GM18507 (cell line): ENCODE measurements around the gene NIN.

ENCODE experiments used
- DNase-seq: peaks from one replicate; pipeline ENCODE4 v3.0.0; 2011; ENCODE audit warnings: low read depth; ENCODE audit not compliant: insufficient read length; ENCODE audit errors: extremely low spot score
- FAIRE-seq: peaks from 2 replicates; lab custom pipeline; 2011; peaks lifted over from hg19 to GRCh38; lab: Jason Lieb, UNC

Gene NIN

GRCh38 chr14:50839691-50840090 is 8.7 kb upstream of the NIN start:
- FAIRE-seq = no peak
- no peak for DNase-seq

GRCh38 chr14:50839048-50839447 is 8.1 kb upstream of the NIN start:
- DNase-seq (no peak), FAIRE-seq (no peak)

DNA sequence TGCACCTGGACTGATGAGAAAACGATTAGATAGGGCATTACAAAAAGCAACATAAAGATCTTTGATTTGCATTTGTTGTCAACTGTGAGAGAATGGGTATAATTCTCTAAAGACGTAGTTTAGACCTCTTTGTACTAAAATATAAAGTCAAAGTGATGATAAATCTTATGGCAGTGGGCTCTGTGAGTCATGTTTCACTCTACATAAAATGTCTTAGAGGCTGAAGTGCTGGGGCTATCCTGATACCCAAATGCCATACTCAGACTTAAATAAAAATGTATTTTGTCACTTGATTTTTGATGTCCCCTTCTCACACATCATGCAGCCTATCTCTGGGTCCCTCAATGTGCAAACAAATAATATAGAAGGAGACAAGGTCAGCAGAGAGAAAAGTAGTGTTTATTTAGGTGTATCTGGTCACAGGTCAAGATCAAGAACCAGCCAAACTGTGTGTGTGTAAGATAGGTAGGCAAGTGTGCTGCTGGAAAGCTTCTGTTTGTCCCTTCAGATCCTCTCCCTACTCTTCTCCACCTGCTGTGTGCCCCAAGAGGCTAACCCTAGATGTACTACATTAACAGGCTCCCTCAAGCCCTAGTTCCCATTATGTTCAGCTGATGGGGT is 7.0 kb upstream of the NIN start:
- FAIRE-seq (no peak), DNase-seq (no peak)

- DNase-seq (no peak), FAIRE-seq (no peak)
Observed at GRCh38 chr14:50837271-50837670, 6.3 kb upstream of the NIN start.

DNA sequence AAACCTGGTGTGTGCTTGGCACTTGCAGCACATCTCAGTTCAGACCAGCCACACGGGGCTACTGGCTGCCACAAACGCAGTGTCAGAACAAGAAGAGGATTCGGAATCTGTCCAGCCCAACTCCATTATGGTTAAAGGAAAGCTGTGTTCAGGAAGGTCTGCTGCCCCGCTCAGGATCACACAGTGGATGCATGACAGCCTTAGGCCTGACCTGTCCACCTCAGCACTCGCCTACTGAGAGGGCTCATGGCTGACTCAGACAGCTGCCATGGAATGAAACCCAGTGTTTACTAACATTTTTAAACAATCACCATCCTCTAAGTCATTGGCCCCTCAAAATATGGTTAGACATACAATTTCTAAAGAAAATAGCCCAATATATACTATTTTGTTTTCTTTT is 5.6 kb upstream of the NIN start:
- DNase-seq = no peak
- no peak for FAIRE-seq

GRCh38 chr14:50835280-50835679 is 4.3 kb upstream of the NIN start:
- FAIRE-seq (peak; percentile 96), DNase-seq (no peak)

DNA sequence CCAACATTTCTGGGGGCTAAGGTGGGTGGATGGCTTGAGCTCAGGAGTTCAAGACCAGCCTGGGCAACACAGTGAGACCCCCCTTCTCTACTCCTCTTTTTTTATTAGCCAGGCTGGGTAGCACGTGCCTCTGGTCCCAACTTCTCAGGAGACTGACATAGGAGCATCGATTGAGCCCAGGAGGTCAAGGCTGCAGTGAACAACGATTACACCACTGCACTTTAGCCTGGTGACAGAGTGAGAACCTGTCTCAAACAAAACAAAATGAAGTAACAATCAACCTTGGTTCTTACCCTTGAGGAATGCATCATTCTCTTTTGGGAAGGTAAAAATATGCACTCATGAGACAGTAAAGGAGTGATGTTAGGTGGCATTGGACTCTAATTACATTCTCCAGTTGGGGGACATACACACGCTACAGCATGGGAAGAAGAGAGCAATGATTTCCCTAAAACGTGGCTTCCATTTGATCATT is 3.9 kb upstream of the NIN start:
- DNase-seq (no peak), FAIRE-seq (no peak)

- DNase-seq (no peak), FAIRE-seq (no peak)
Observed at GRCh38 chr14:50832935-50833630, 2.1 kb upstream of the NIN start.

GRCh38 chr14:50831726-50832168 is 785 bp upstream of the NIN start:
- FAIRE-seq (peak; percentile 21), DNase-seq (no peak)

DNA sequence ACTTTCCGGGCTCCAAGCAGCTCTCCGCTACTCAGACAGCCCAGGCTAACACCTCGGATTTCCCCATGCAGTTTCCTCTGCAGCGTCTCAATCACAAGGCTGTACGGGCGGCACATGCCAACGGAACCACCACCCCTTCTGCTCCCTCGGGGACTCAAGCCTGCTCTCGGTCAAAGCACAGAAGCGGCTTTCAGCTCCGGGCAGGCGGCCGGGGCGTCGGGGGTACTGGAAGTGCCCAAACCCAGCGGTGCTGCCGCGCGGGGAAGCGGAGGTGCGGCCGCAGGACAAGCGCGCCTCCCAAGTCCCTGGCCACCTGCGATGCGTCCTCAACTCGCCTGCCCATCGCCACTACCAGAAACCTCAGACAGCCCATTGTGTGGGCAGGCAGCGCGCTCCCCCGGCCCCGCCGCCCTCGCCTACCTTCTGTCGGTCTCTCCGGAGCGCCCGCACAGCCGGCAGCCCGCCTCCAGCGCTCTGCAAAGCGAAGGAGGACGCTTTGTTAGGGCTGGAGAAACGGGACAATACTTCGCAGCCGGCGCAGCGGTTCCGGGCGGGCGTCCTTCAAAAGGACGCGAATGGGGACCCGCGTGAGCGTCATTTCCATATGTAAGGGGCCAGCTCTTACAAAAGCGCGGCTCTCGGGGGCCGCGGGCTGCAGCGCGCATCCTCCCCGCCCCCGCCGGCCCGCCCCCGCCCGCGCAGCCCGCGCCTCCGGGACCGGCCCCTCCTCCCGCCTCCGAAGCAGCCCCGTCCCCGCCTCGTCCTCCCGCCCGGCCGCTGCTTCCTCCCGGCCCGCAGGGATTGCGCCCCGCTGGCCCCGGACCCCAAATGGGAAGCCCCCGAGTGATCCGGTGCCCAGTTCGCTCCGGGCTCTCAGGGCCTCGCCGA is 674 bp downstream of the NIN start:
- FAIRE-seq (peak; percentile 73), DNase-seq (no peak)

DNA sequence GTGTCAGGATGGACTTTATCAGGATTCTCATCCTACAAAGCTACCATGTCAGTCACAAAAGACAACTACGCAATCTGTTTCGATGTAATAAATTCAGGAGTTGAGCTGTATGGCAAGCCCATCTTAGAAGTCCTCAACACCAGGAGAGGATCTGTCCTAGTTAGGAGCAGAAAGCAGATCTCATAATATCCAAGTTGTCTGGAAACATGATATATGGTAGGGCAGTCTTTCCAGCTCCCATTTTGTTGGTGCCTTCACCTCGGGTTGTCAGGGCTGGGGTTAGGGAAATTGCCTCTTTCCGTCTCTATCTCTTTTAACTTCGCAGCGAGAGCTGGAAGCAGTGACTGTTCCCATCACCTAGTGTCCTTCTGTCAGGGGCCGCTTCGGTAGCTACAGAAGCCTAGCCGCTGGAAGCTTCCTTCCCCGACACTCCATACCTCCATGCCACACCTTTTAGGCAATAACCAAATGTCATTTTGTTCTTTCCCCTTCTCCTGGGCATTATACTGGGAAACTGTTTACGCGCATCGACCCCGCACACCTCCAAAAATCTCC is 1.4 kb downstream of the NIN start:
- DNase-seq = no peak
- FAIRE-seq = peak; percentile 62

GRCh38 chr14:50828721-50829488 is 2.1 kb downstream of the NIN start:
- FAIRE-seq (peak; percentile 12), DNase-seq (no peak)

DNA sequence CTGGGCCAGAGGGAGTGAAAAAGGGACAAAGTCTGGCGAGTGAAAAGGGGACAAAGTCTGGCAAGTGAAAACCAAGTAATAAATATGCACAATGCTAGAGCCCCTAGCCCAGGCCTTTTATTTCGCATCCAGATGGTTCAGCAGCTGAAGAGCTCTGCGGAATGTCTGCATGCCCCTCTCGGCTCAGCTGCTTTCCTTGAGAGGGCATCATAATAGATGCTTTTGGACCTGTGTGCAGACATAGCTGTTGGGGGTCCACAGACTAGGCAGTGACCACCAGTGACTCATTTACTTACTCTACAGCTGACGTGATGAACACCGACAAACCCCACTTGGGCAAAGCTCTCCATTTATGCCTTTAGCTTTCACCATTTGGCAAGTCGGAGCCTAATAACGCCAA is 4.3 kb downstream of the NIN start:
- DNase-seq (no peak), FAIRE-seq (no peak)

DNA sequence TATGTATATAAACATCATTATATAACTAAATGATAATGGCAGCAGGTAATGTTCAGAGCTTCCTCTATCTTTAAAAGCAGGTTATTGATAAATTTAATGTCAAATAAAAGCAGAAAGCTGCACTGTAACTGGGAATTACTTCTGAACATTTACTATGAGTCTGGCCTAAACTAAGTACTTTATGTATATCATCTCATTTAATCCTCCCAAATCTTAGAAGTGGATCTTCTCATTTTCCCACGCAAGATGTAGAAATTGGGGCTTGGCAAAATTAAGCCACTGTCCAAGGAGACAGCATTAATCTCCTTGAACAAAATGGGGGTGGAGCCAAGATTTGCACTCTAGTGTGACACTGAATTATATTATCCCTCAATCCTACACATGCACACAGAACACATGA is 5.7 kb downstream of the NIN start:
- FAIRE-seq = no peak
- no peak for DNase-seq

DNA sequence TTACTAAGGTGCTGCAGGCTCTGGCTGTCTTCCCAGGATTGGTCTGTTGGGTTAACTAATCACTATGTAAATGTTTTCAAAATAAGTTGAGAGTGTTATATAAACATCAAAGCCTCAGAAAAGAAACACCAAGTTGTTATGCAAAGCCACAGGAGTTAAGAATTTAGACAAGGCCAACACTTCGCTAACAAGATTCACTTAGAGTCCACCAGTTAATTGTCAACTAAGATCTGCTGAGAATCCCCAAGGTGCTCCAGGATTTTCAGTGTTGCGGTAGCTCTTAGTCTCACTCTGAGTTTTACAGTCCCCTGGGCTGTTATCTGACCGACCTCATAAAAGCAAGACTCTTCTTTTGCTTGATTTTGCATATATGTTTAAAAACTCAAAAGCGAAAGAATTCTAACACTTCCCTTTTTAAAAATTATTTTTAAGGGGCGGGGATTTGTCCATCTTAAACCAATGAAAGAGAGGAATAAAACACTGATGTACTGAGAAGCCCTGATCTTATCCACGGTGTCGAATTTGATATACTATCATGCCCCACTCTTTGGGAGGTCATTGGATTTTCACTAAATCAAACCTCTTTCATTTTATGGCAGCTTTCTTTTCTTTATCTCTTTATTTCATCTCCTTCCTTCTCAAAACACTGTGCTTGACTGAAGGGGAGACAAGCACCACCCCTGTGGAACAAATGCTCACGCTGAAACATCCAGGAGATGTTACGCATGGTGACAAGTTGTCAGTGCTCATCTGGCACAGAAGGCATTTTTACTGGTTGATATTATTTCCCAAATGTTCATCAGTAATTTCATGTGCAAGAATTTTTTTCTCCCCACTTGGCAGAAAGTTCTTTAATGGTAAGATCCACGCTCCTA is 7.0 kb downstream of the NIN start:
- FAIRE-seq = peak; percentile 96
- DNase-seq = no peak

DNA sequence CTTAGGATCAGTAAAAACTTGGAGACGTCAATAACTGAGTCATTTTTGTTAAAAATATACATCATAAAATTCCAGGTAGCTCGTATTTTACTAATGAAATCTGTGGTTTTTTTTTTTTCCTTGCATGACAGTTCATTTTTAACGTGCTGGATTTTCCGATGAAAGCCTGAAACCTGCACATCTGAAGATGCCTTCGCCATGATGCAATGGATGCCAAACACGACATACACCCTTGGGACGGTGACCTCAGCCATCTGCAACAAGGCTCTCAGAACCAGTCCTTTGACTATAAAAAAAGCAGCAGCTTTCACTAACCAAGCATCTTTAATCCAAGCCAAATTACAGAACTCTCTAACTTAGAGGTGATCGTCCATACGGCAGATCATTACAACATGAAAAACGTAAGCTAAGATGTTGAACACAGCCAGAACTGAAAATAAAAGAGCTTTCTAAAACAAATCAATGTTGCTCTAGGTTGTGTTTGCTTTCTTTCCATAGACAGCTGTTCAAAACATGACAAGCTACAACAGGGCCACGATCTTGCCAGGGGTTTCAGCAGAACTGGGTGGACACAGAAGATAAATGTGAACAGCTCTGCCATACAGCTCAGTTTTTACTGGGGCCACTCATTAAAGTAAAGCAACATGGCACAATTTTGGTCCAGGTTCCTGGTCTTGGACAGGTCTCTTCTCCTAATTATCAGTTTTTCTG is 7.8 kb downstream of the NIN start:
- no peak for DNase-seq
- no peak for FAIRE-seq

DNA sequence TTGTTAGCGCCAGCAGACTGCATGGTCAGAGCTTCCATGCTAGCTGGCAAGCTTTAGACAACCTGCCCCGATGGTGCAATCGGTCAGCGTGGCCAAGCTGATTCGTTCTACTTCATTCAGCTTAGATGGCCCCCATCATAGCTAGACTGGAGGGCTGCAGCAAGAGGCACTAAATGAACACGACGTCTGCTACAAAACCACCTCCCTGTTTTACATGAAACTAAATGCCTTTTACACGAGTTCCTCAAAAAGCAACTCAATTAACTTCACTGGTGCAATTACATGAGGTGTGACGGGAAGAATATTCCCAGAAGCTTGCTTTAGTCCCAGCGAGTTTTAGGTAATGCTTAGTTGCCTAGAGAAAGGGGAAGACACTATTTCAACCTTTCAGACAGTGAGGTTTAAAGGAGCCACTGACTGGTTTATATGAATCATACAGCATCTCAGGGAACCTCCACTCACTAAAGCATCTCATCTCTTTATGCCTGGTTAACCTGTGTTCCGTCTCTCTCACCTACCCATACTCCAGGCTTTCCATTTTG is 8.4 kb downstream of the NIN start:
- FAIRE-seq (no peak), DNase-seq (no peak)
